ENCODE data around the gene ATL2.
"Not testable (repeated sequence)": the region's sequence is repeated elsewhere in the genome, so short reads cannot be mapped to it uniquely, and the experiment has no call there.

The ATL2 gene

GRCh38 chr2:38281095-38281742, 95.9 kb downstream of the ATL2 start:
- TF ChIP-seq CTCF (IDR thresholded peaks at IDR 0.05; ENCODE audit: poor library complexity, severe bottlenecking), result no peak
- Histone ChIP-seq H3K36me3 (ENCODE audit: low read depth) (no peaks in the 10 kb centered on the region), H3K27ac (ENCODE audit: poor library complexity, severe bottlenecking) (no peak overlapping the region), H3K9me3 (ENCODE audit: severe bottlenecking) (no peaks in the 10 kb centered on the region), H3K4me3 (ENCODE audit: severe bottlenecking) (no peak overlapping the region), H3K4me1 (ENCODE audit: insufficient read depth, poor library complexity, severe bottlenecking) (no peaks in the 10 kb centered on the region), H3K27me3 (ENCODE audit: insufficient read depth, poor library complexity, severe bottlenecking) (no peaks in the 10 kb centered on the region)
- DNase-seq (ENCODE audit: low spot score), result no peak
- no peak for ATAC-seq (ENCODE audit: low read depth)

GRCh38 chr2:38279201-38279600, 97.9 kb downstream of the ATL2 start:
- no peaks in the 10 kb centered on the region for H3K27me3 ChIP-seq (ENCODE audit: insufficient read depth, poor library complexity, severe bottlenecking)
- no peaks in the 10 kb centered on the region for H3K36me3 ChIP-seq (ENCODE audit: low read depth)
- ATAC-seq (ENCODE audit: low read depth), result no peak

GRCh38 chr2:38278117-38278438, 99.0 kb downstream of the ATL2 start:
- not testable (repeated sequence) for DNase-seq (ENCODE audit: low spot score); H3K36me3 ChIP-seq (ENCODE audit: low read depth); H3K9me3 ChIP-seq (ENCODE audit: severe bottlenecking); H3K4me1 ChIP-seq (ENCODE audit: insufficient read depth, poor library complexity, severe bottlenecking); H3K27ac ChIP-seq (ENCODE audit: poor library complexity, severe bottlenecking); H3K4me3 ChIP-seq (ENCODE audit: severe bottlenecking); ATAC-seq (ENCODE audit: low read depth); H3K27me3 ChIP-seq (ENCODE audit: insufficient read depth, poor library complexity, severe bottlenecking)

More at GRCh38 chr2:38279201-38279600, 97.9 kb downstream of the ATL2 start:
- no peaks in the 10 kb centered on the region for H3K9me3 ChIP-seq (ENCODE audit: severe bottlenecking)
- DNase-seq (ENCODE audit: low spot score), result no peak
- TF ChIP-seq CTCF (IDR thresholded peaks at IDR 0.05; ENCODE audit: poor library complexity, severe bottlenecking), result no peak
- no peak overlapping the region for H3K4me3 ChIP-seq (ENCODE audit: severe bottlenecking)
- H3K27ac ChIP-seq (ENCODE audit: poor library complexity, severe bottlenecking), result no peak overlapping the region
- no peaks in the 10 kb centered on the region for H3K4me1 ChIP-seq (ENCODE audit: insufficient read depth, poor library complexity, severe bottlenecking)

- no peak for DNase-seq (ENCODE audit: low spot score)
- H3K27ac ChIP-seq (ENCODE audit: poor library complexity, severe bottlenecking), result no peak overlapping the region
Observed at GRCh38 chr2:38277245-38278116, 99.6 kb downstream of the ATL2 start.

More at GRCh38 chr2:38277245-38278116, 99.6 kb downstream of the ATL2 start:
- TF ChIP-seq CTCF (IDR thresholded peaks at IDR 0.05; ENCODE audit: poor library complexity, severe bottlenecking), result no peak
- ATAC-seq (ENCODE audit: low read depth), result no peak
- H3K36me3 ChIP-seq (ENCODE audit: low read depth), result no peaks in the 10 kb centered on the region
- H3K4me1 ChIP-seq (ENCODE audit: insufficient read depth, poor library complexity, severe bottlenecking), result no peaks in the 10 kb centered on the region
- no peaks in the 10 kb centered on the region for H3K9me3 ChIP-seq (ENCODE audit: severe bottlenecking)
- no peak overlapping the region for H3K4me3 ChIP-seq (ENCODE audit: severe bottlenecking)
- H3K27me3 ChIP-seq (ENCODE audit: insufficient read depth, poor library complexity, severe bottlenecking), result no peaks in the 10 kb centered on the region
